Measurements from ENCODE around the gene CLEC14A.

The CLEC14A gene, protein sequence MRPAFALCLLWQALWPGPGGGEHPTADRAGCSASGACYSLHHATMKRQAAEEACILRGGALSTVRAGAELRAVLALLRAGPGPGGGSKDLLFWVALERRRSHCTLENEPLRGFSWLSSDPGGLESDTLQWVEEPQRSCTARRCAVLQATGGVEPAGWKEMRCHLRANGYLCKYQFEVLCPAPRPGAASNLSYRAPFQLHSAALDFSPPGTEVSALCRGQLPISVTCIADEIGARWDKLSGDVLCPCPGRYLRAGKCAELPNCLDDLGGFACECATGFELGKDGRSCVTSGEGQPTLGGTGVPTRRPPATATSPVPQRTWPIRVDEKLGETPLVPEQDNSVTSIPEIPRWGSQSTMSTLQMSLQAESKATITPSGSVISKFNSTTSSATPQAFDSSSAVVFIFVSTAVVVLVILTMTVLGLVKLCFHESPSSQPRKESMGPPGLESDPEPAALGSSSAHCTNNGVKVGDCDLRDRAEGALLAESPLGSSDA

DNA sequence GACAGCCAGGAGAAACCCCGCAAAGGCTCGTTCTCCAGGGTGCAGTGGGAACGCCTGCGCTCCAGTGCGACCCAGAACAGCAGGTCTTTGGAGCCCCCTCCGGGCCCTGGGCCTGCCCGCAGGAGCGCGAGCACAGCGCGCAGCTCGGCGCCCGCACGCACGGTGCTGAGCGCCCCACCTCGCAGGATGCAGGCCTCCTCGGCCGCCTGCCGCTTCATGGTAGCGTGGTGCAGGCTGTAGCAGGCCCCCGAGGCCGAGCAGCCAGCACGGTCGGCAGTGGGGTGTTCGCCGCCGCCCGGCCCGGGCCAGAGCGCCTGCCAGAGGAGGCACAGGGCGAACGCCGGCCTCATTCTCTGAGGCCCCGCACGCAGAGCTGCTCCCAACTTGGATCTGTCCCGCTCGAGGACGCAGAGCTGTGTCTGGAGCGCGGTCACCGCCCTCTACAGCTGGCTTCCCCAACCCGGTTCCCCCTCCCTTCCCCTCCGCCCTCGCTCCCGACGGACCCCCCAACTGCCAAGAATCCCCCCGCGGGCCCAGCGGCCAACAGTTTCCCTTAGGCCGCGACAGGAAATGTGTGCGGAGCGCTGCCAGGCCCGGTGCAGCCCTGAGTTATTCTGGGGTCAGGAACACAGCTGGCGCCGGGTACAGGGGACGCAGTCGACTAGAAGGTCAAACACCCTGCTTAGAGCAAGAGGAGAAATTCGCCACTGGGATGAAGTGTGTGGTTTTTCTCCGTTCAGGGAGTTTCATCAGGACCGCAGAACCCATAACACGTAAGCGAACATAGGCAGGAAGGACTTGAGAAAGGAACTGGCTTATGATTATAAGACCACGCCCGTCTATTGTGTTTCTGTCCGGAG, at the start of gene CLEC14A:
Gene CLEC14A (minus strand): TSS at position 421 of the 860 bp plus-strand sequence. CDS start 71 bp downstream, at position 350.
- no peak for DNase-seq

DNA sequence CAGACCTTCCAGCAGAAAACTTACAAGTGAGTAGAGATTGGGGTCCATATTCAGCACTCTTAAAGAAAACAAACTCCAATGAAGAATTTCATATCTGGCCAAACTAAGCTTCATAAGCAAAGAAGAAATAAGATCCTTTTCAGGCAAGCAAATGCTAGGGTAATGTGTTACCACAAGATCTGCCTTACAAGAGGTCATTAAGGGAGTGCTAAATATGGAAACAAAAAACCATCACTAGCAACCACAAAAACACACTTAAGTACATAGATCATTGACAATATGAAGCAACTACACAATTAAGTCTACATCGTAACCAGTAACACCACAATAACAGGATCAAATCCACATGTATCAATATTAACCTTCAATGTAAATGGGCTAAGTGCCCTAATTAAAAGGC, 47.1 kb upstream of the CLEC14A start:
- no peak for DNase-seq

DNA sequence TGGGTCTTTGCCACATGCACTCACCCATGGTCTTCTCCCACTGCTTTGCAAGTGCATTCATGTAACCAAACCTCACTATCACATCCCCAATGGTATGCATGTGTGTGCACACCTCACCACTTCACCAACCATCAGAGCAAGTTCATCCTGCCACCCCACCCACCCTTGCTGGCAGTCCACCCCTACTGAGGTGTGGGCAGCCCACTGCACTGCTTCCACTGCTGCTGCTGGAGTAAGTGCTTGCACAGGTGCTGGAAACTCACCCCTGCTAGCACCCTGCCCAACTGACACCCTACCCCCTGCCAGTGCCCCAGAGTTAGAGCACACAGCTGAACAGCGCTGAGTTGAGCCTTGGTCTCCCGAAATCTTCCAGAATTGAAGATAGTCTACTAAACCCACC, 46.1 kb upstream of the CLEC14A start:
- no peak for DNase-seq

DNA sequence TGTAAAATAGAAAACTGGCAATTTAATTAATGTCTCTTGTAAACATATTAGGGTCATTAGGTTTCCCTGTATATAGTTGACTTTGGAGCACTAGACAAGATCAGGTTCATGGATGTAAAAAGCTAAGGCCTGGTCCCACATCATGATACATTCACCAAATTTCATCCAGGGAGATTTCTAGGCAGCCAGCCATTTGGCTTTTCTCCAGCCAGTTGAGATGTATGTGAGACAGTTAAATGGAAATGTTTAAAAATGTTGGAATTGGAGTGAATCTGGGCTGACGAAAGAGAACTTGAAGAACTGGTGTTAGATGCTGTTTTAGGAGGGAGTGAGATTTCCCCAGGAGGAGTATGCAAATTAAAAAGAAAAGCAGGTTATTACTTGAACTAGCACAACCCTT, 41.8 kb upstream of the CLEC14A start:
- no peak for DNase-seq

DNA sequence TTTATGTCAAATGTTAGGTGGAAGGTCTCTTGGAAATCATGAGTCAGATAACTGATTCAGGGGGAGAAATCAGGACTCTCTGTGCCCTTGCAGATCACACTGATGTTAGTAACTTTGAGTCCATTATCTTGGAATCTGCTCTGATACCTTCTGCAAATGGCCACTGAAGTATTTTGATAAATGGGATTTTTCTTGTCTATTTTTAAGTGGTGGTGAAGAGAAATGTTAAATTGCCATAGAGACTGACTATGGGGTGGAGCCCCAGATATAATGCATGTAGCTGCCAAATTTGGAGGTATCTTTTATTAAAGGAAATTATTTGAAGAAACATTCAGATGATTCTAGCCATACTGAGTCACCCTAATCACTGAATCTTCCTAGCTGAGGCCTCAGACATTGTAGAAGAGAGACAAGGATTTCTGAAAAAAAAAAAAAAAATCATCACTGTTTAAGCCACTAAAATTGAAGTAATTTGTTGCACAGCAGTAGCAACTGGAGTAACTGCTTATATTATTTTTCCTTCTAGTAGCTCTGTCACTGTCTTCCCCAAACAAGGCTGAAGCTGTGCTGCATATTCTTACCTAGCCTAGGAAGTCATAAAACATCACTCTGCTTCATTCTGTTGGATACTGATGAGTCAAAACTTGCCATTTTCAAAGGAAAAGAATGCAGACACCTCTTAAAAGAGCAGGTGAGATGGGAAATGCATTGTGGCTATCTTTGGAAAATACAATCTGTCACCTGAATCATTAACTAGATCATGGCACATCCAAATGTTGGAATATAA, 36.0 kb upstream of the CLEC14A start:
- DNase-seq, result no peak

DNA sequence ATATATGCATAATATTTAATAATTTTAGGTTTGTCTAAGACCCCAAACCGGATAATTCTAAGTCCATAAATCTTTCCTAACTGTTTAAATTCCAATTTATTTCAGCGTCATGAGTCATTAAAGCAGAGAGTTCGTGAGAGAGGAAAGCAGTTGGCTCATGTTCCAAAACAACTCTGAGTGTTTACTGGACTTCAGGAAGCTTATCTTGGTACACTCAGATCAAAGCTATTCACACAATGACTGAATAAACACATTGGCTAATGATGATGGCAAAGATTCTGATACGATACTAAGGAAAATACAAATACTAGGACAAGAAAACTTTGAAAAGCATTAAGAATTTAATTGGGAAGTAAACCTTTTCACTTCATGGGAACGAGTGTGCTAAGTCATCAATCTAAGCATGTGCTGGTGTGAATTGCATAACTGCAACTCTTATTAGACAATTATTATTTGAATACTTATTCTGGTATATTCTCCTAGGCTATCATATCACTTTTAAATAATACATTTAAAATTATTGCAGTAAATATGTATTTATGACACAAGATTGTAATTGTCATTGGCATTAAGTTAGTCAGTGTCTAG, 34.8 kb upstream of the CLEC14A start:
- no peak for DNase-seq

DNA sequence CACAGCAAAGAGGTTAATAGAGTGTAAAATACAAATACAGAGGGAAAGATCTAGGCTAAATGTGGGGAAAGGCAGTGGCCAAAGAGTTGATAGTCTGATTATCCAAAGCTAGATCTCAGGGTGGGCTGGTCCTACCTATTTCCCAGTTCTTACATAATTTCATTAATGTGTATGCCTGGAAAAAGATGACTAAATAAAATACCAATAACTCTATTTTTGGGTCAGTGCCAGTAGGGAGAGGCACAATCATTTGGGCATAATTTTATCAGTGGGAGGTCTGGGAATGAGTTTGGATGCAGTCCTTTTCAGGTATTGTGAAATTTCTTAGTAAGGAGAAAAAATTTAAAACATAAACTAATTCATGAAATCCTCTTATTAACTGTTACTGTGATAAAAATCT, 30.6 kb upstream of the CLEC14A start:
- DNase-seq, result no peak

DNA sequence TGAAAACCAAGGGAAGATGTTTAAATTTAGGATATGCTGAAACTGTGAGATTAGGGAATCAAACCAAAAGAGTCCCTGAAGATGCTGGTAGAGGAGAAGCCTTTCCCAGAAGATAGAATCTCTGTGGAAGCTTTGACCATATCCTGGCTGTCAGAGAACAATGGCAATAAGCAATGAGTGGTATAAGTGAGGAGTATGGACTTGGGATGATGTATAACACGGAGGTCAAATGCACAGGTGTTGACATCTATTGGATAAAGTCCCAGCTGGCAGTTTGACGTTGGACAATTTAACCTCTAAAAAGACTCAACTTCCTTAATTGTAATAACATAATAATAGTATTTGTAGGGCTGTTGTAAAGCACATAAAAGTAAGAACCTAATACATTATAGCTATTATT, 30.1 kb upstream of the CLEC14A start:
- no peak for DNase-seq

DNA sequence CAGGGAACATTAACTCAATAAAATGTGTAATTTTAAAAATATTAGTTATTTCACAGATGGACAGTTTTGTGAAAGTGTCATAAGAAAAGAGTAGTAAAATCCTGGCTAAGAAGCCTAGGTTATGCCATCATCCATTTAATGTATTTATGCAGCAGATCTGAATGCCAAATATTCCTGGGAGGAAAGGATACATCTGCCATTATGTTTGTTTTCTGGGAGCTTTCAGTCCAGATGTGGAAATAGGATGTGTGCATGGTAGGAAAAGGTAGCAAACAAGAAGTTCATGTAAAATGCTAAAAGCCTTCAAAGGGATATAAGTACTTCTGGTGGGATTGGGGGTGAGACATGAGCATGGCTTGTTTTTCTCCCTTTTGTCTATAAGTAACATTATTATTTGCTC, 27.0 kb upstream of the CLEC14A start:
- DNase-seq, result no peak

DNA sequence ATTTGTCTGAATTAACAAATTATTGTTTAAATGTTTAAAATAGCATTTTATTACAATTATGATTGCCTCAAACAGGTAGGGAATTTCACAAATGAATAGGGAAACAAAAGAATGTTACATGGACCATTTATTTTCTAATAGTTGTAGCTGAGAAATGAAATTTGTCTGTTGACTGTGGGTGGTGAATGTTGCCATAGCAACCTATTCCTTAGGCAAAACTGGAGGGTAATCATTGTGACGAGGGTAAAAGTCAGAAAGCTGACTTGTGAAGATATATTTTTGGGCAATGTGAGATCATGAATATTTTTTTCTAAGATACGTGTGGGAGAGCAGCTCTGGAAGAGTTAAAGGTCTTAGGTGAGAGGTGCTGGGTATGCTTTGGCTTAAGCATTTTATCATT, 24.2 kb upstream of the CLEC14A start:
- DNase-seq, result no peak

DNA sequence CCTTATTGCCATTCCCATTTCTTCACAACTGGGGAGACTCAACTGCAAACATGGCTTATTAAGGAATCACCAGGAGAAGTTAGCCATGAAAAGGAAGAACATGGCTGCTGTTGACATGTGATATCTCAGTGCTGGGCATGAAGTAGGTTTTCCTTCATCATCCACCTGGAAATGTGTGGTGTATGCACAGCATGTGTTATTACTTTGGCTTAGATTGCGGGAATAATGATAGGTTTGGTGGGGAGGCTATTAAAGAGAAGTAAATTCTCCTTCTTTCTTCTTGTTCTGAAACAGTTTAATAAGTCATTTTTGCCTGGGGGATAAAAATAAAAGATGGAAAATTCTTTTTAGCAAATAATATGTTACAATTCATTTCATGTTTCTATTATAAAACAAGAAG, 23.7 kb upstream of the CLEC14A start:
- no peak for DNase-seq

DNA sequence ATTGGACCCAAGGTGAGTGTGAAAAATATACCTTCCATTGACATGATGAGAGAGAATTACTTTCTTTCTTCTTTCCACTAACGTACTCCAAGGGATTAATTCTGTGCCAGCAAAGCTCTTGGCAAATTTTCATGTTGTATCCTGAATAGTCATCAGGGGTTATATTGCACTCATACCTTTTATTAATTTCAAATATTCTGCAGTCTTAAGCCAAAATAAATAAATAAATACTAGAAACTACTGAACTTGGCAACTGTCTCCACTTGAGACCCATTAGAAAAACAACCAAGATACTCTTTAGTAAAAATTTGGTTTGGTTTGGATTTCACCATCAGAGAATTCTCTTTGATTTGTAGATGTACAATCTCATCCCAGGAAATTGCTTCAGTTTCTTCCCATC, 22.1 kb upstream of the CLEC14A start:
- DNase-seq, result no peak

DNA sequence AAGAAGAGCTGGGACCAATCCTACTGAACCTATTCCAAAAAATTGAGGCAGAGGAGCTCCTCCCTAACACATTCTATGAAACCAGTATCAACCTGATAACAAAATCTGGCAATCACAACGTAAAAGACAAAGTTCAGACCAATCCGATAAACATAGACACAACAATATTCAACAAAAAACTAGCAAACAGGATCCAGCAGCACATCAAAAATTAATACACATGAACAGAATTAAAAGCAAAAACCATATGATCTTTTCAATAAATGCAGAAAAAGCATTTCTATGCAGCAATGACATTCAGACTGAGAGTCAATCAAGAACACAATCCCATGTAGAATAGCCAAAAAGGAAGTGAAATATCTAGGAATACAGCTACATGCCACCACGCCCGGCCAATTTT, 7.0 kb upstream of the CLEC14A start:
- DNase-seq, result no peak

DNA sequence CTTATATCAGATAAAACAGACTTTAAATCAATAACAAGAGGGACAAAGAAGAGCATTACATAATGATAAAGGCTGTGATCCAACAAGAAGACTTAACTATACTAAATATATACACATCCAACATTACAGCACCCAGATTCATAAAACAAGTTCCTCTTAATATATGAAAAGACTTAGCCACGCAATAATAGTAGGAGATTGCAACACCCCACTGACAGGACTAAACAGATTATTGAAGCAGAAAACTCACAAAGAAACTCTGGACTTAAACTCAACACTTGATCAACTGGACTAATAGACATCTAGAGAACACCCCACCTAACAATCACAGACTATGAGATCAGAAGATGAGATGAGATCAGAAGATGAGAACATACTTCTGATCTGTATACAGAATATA, 5.7 kb upstream of the CLEC14A start:
- no peak for DNase-seq

DNA sequence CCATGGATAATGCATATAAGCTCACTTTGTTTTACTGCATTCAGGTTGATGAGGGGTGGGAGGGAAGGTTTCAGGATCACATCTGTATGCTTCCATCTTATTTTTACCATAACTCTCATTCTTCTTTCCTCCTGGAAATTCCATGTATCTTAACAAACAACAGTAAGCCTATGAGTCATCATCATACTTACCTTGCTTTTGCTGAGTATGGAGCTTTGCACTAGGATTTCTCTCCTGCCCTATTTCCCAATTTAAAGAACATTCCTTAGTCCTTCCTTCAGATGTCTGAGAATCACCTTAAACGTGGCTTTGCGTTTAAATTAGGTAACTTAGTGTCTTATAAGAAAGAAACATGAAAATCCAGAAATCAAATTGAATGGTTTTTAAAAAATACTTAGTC, 1.6 kb upstream of the CLEC14A start:
- no peak for DNase-seq

DNA sequence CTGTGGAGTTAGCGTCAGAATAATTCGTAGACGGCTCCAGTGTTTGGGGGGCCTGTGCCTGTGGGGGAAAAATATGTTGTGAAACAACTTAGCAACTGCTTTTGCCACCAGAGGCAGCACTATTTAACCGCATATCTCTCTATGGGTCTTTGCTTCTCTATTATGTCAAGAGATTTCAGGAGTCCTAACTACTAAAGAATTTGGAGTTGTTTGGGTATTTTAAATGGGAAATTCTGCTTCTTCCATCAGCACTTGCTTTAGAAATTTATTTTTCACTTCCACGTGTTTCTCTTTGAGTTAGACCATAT, 594 bp upstream of the CLEC14A start:
- DNase-seq, result no peak

DNA sequence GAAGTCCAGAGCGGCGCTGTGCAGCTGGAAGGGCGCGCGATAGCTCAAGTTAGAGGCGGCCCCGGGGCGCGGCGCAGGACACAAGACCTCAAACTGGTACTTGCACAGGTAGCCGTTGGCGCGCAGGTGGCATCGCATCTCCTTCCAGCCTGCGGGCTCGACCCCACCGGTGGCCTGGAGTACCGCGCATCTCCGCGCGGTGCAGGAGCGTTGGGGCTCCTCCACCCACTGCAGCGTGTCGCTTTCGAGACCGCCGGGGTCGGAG, 553 bp downstream of the CLEC14A start:
- DNase-seq, result no peak

DNA sequence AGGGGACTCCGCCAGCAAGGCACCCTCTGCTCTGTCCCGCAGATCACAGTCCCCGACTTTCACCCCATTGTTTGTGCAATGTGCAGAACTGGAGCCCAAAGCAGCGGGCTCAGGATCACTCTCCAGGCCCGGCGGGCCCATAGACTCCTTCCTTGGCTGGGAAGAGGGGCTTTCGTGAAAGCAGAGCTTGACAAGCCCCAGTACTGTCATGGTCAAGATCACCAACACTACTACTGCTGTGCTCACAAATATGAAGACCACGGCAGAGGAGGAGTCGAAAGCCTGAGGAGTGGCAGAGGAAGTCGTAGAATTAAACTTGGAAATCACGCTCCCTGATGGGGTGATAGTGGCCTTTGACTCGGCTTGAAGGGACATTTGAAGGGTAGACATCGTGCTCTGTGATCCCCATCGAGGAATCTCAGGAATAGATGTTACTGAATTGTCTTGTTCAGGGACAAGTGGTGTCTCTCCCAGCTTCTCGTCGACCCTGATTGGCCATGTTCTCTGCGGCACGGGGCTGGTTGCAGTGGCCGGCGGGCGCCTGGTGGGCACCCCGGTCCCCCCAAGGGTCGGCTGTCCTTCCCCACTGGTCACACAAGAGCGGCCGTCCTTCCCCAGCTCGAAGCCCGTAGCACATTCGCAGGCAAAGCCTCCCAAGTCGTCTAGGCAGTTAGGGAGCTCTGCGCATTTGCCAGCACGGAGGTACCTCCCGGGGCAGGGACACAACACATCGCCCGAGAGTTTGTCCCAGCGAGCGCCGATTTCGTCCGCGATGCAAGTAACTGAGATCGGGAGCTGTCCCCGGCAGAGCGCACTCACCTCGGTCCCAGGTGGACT, 1.1 kb downstream of the CLEC14A start:
- no peak for DNase-seq

DNA sequence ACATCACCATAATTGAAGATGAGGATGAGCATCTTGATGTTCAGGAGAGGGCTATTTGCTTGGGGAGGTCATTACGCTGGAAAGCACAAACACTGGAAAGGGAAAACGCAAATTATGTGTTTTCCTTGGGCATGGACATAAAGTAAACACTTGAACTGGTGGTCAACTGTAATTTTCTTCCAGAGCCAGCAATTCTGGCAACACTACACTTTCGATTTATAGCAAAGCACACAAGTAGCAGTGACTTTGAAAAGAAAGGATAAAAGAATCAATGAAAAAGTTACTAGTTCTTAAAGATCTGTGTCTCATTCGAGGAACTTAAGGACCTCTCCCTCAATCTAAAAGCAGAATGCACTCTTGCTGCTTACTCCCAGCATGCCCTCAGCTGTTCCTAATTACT, 2.2 kb downstream of the CLEC14A start:
- DNase-seq, result no peak

DNA sequence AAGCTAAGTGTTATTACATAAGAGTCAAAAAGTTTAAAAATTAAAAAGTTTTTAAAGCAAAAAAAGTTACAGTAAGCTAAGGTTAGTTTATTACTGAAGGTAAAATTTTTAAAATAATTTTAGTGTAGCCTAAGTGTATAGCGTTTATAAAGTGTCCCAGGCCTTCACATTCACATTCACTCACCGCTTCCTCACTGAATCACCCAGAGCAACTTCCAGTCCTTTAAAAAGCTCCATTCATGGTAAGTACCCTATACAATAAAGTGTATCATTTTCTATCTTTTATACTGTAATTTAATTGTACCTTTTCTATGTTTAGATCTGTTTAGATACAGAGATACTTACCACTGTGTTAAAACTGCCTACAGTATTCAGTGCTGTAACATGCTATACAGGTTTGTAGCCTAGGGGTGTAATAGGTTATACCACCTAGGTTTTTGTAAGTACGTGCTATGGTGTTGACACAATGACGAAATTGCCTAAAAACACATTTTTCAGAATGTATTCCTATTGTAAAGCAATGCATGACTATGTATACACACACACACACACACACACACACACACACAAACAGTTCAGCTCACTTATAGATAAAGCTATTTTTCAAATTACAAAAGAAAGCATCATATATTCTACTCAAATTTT, 3.7 kb downstream of the CLEC14A start:
- DNase-seq, result no peak

DNA sequence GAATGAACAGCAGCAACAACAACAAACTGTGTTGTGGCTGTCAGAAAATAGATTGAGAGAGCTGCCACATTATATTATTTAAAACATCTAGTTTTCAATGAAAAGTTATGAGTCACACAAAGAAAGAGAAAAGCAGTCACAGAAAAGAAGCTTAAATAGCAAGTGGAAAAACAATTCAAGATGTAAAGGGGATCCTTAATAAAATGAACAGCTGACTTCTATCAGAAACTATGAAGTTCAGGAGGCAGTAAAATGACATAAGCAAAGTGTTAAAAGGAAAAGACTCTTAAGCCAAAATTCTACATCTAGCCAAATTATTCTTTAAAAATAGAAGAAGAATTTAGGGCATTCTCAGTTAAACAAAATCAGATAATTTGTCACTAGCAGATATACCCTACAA, 5.6 kb downstream of the CLEC14A start:
- DNase-seq, result no peak

Measured in Kasumi-1 (cell line).